Choroid plexus epithelial cell (primary cell): ENCODE measurements around the gene NPM1.

ENCODE experiments used
- DNase-seq: peaks from one replicate; pipeline ENCODE4 v3.0.0-alpha.2; 2010; ENCODE audit warnings: low read depth
- H3K4me3 ChIP-seq: 2 replicates; pipeline ENCODE4 v1.5.1; 2011; ENCODE audit warnings: low read depth, mild to moderate bottlenecking, control low read depth, low read length, moderate library complexity
- TF ChIP-seq, protein P1 (sequence below): conservative IDR thresholded peaks from 2 replicates; pipeline ENCODE4 v1.5.1; 2011; ENCODE audit warnings: low read depth, mild to moderate bottlenecking, control low read depth, inconsistent platforms, low read length, moderate library complexity

NPM1 gene

GRCh38 chr5:171435908-171436307, 48.3 kb downstream of the NPM1 start:
- H3K4me3 ChIP-seq, result no peak overlapping the region
- no peak for DNase-seq
- TF ChIP-seq, protein P1, sequence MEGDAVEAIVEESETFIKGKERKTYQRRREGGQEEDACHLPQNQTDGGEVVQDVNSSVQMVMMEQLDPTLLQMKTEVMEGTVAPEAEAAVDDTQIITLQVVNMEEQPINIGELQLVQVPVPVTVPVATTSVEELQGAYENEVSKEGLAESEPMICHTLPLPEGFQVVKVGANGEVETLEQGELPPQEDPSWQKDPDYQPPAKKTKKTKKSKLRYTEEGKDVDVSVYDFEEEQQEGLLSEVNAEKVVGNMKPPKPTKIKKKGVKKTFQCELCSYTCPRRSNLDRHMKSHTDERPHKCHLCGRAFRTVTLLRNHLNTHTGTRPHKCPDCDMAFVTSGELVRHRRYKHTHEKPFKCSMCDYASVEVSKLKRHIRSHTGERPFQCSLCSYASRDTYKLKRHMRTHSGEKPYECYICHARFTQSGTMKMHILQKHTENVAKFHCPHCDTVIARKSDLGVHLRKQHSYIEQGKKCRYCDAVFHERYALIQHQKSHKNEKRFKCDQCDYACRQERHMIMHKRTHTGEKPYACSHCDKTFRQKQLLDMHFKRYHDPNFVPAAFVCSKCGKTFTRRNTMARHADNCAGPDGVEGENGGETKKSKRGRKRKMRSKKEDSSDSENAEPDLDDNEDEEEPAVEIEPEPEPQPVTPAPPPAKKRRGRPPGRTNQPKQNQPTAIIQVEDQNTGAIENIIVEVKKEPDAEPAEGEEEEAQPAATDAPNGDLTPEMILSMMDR, result no peak

DNA sequence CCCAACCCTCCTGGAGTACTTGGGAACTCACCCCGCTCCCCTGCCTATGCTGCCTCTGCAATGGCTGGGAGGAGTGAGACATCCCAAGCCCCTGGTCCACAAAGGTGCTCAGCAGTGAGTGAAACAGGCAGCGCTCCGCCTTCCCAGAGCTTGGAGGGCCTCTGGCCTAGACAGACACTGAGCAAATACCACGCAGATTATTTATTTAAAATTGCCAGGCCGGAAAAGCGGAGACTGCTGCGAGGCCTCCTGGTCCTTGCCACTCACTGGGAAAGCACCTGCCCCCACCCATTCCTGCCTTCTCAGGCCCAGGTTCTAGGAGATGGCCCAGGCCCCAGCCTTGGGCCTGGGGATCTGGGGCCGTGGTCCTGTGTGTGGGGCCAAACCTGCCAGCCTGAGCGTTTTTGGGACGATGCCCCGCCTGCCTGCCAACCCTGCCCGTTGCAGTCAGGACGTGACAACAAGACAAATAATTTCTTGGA, 49.2 kb downstream of the NPM1 start:
- no peak for DNase-seq
- TF ChIP-seq, protein P1, result no peak
- H3K4me3 ChIP-seq, result no peak overlapping the region

DNA sequence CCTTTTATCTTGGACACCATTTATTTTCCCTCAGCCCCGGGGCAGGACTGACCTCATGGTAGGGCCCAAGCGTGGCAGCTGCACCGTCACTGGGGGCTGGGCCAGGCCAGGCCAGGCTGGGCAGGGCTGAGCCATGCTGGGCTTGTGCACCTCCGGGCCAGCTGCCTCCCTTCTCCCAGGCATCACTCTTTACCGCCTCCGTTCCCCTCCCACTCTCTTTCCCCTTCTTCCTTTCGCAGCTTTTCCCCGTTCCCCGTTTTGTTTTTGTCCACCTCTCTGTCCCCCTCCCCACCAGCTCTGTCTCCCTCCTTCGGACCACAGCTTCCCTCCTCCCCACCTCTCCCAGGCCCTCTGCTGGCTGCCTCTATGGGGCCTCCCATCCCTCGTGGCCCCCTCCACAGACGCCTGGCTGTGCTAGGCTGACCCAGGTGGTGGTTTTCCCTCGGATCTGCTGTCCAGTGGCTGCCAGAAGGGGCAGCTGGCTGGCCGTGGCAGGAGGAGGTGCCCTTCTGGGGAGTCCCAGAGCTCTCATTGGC, 49.7 kb downstream of the NPM1 start:
- DNase-seq, result peak; percentile 8
- TF ChIP-seq, protein P1, result peak; percentile 17
- H3K4me3 ChIP-seq, result no peak overlapping the region

DNA sequence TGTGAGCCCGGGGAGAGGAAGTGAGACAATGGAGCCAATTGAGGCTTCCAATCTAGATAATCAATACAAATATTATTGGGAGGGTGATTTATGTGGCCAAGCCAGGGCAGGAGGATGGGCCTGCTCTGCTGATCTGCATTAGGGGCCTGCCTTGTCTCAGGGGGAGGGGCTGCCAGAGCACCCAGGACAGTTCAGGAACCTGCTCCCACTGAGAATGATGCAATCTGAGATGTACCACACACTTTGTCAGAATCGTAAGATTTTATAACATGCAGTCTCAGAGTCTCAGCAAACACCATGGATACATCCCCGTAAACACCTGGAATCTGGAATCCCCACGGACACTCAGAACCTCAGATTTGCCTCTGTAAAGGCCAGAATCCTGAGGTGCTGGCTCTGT, 51.1 kb downstream of the NPM1 start:
- H3K4me3 ChIP-seq, result no peak overlapping the region
- TF ChIP-seq, protein P1, result no peak
- DNase-seq, result no peak

DNA sequence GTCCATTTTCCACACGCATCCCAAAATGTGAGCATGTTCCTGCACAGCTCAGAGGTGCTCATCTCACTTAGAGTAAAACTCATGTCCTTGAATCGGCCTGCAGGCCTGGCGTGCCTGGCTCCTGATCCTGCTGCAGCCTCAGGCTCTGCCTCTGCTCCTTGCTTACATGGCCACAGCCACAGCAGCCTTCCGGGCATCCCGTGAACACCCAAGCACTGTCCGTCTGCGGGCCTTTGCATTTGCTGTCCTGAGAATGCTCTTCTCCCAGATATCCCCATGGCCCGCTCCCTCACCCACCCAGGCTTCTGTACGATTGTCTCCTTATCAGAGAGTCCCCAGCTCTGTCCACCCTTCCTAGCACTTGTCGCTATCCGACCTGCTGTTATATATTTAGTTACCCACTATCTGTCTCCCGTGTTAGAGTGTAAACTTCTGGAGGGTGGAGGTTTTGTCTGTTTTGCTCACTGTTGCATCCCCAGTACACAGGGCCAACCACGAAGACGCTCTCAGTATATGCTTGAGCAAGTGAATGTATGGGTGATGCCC, 53.7 kb downstream of the NPM1 start:
- no peak overlapping the region for H3K4me3 ChIP-seq
- TF ChIP-seq, protein P1, result no peak
- no peak for DNase-seq

- no peak overlapping the region for H3K4me3 ChIP-seq
- peak; percentile 78 for DNase-seq
- TF ChIP-seq, protein P1, result no peak
Observed at GRCh38 chr5:171442287-171443042, 54.8 kb downstream of the NPM1 start.

- DNase-seq, result peak; percentile 33
- no peak overlapping the region for H3K4me3 ChIP-seq
- TF ChIP-seq, protein P1, result no peak
Observed at GRCh38 chr5:171444582-171444981, 56.9 kb downstream of the NPM1 start.
